Trophoblast cell (in vitro differentiated cells and primary cell): Measurements from ENCODE around the gene GNS. TPM values are rescaled to one million over a fixed set of nuclear protein-coding genes. Genes with fewer than 3 reads are reported as not detected.

Experiments used
- DNase-seq, 2 donors: peaks; one replicate each; pipeline ENCODE4 v3.0.0-alpha.2; 2016
- H2AFZ ChIP-seq: 2 replicates; pipeline ENCODE4 v1.6.1; 2013; ENCODE audit warnings: low read length, moderate library complexity, mild to moderate bottlenecking; ENCODE audit not compliant: insufficient read depth, poor library complexity
- H2AK5ac ChIP-seq: 2 replicates; pipeline ENCODE4 v1.6.1; 2013; ENCODE audit warnings: mild to moderate bottlenecking, low read length
- H2BK120ac ChIP-seq: 2 replicates; pipeline ENCODE4 v1.6.1; 2013; ENCODE audit warnings: low read length, mild to moderate bottlenecking, moderate library complexity; ENCODE audit not compliant: insufficient read depth, poor library complexity
- H2BK12ac ChIP-seq: 2 replicates; pipeline ENCODE4 v1.6.1; 2013; ENCODE audit warnings: mild to moderate bottlenecking, low read length, moderate library complexity
- H2BK5ac ChIP-seq: 2 replicates; pipeline ENCODE4 v1.6.1; 2013; ENCODE audit warnings: low read length, low read depth, moderate library complexity, mild to moderate bottlenecking; ENCODE audit not compliant: poor library complexity
- H3K14ac ChIP-seq: 2 replicates; pipeline ENCODE4 v1.6.1; 2013; ENCODE audit warnings: mild to moderate bottlenecking, low read length
- H3K18ac ChIP-seq: 2 replicates; pipeline ENCODE4 v1.6.1; 2013; ENCODE audit warnings: mild to moderate bottlenecking, low read length
- H3K23ac ChIP-seq: 2 replicates; pipeline ENCODE4 v1.6.1; 2013; ENCODE audit warnings: low read length
- H3K27ac ChIP-seq: 2 replicates; pipeline ENCODE4 v1.5.1; 2013; ENCODE audit warnings: low read depth, mild to moderate bottlenecking, inconsistent platforms, low read length, moderate library complexity
- H3K27me3 ChIP-seq: 2 replicates; pipeline ENCODE4 v1.6.1; 2013; ENCODE audit warnings: inconsistent platforms, mild to moderate bottlenecking, low read length, moderate library complexity; ENCODE audit not compliant: insufficient read depth
- H3K36me3 ChIP-seq, 2 experiments: 1 replicate in 1 of 2; 2 replicates in 1 of 2; pipeline ENCODE4 v1.6.1; 2013; ENCODE audit warnings: low read length in 2 of 2, mild to moderate bottlenecking in 2 of 2, moderate library complexity in 1 of 2; ENCODE audit not compliant: insufficient read depth in 2 of 2, control insufficient read depth in 1 of 2
- H3K4ac ChIP-seq: 2 replicates; pipeline ENCODE4 v1.6.1; 2013; ENCODE audit warnings: low read depth, mild to moderate bottlenecking, low read length, moderate library complexity
- H3K4me1 ChIP-seq, 2 experiments: 1 replicate in 1 of 2; 2 replicates in 1 of 2; pipeline ENCODE4 v1.6.1; 2013; ENCODE audit warnings: low read length in 2 of 2, mild to moderate bottlenecking in 2 of 2, moderate library complexity in 1 of 2; ENCODE audit not compliant: insufficient read depth in 2 of 2, control insufficient read depth in 1 of 2
- H3K4me2 ChIP-seq: 2 replicates; pipeline ENCODE4 v1.6.1; 2013; ENCODE audit warnings: inconsistent platforms, mild to moderate bottlenecking, low read length, moderate library complexity
- H3K4me3 ChIP-seq: 2 replicates; pipeline ENCODE4 v1.5.1; 2013; ENCODE audit warnings: mild to moderate bottlenecking, low read depth, low read length, inconsistent platforms
- H3K79me1 ChIP-seq: one replicate; pipeline ENCODE4 v1.6.1; 2013; ENCODE audit warnings: low read length
- H3K79me2 ChIP-seq: 2 replicates; pipeline ENCODE4 v1.6.1; 2013; ENCODE audit warnings: low read length, mild to moderate bottlenecking; ENCODE audit not compliant: control insufficient read depth, insufficient read depth, poor library complexity
- H3K9ac ChIP-seq: 2 replicates; pipeline ENCODE4 v1.6.1; 2013; ENCODE audit warnings: mild to moderate bottlenecking, low read length
- H3K9me3 ChIP-seq: 2 replicates; pipeline ENCODE4 v1.6.1; 2013; ENCODE audit warnings: low read depth, mild to moderate bottlenecking, control low read depth, inconsistent platforms, low read length; ENCODE audit not compliant: insufficient read depth
- H4K12ac ChIP-seq: 2 replicates; pipeline ENCODE4 v1.6.1; 2013; ENCODE audit warnings: low read depth, mild to moderate bottlenecking, low read length, moderate library complexity
- H4K8ac ChIP-seq: 2 replicates; pipeline ENCODE4 v1.6.1; 2013; ENCODE audit warnings: low read depth, mild to moderate bottlenecking, low read length, moderate library complexity
- H4K91ac ChIP-seq: one replicate; pipeline ENCODE4 v1.6.1; 2013; ENCODE audit warnings: low read depth, mild to moderate bottlenecking, low read length, moderate library complexity
- WGBS: extraction: QIAGEN DNeasy Blood & Tissue Kit; methylation state at CpG from one replicate; pipeline ENCODE4 v1.1.7; 2013; ENCODE audit warnings: missing lambda C conversion rate; ENCODE audit not compliant: insufficient read length, insufficient coverage; ENCODE audit errors: extremely low coverage; 5-methylcytosine and 5-hydroxymethylcytosine counted together
- polyA plus RNA-seq: library from polyadenylated mRNA; stranded (reverse); fragments of 200-250 nt; gene quantifications from 2 replicates; pipeline ENCODE4 v1.2.3, GENCODE V29; 2013

GNS gene
- 59.1 and 61.4 TPM in 2 replicates for polyA plus RNA-seq

GRCh38 chr12:64759035-64759894, at the start of gene GNS:
GNS (minus strand) TSS chr12:64759406; CDS start chr12:64759276, 130 bp downstream.
- Histone ChIP-seq H3K23ac (peak within 1 kb of the TSS; percentile 9), H3K9ac (peak within 1 kb of the TSS; percentile 81), H4K8ac (peak within 1 kb of the TSS; percentile 98), H2BK120ac (peak within 1 kb of the TSS; percentile 93), H4K12ac (peak within 1 kb of the TSS; percentile 93), H2AK5ac (peak within 1 kb of the TSS; percentile 65), H3K14ac (peak within 1 kb of the TSS; percentile 94), H3K79me1 (peaks cover 9% of the 10 kb centered on the region), H3K4me3 (peak within 1 kb of the TSS; percentile 90), H3K27me3 (no peaks in the 10 kb centered on the region), H2BK5ac (peak within 1 kb of the TSS; percentile 84), H3K79me2 (peaks cover 6% of the 10 kb centered on the region), H3K4ac (peak within 1 kb of the TSS; percentile 75), H4K91ac (peak within 1 kb of the TSS; percentile 95), H3K36me3 (peaks cover 0 to 2% of the 10 kb centered on the region in 2 experiments), H3K4me1 (peaks cover 5 to 6% of the 10 kb centered on the region in 2 experiments), H3K18ac (peak within 1 kb of the TSS; percentile 94), H2BK12ac (peak within 1 kb of the TSS; percentile 53), H3K27ac (peak within 1 kb of the TSS; percentile 68), H3K4me2 (peak within 1 kb of the TSS; percentile 84), H2AFZ (peak within 1 kb of the TSS; percentile 100), H3K9me3 (no peaks in the 10 kb centered on the region)
- no CpG with 5 or more reads among the region's 67 CpGs for WGBS
- peak; percentile 95 to 97 for DNase-seq

GRCh38 chr12:64808110-64808509, 48.9 kb upstream of the GNS start:
- no peaks in the 10 kb centered on the region for H3K36me3 ChIP-seq
- no peak overlapping the region for H2BK12ac ChIP-seq
- no peak overlapping the region for H4K12ac ChIP-seq
- H3K27me3 ChIP-seq = no peaks in the 10 kb centered on the region
- H2AFZ ChIP-seq = no peak overlapping the region
- H3K79me2 ChIP-seq = no peaks in the 10 kb centered on the region
- DNase-seq = no peak
- no peak overlapping the region for H2AK5ac ChIP-seq
- H3K4ac ChIP-seq = no peak overlapping the region
- H3K18ac ChIP-seq = no peak overlapping the region
- no peak overlapping the region for H3K4me3 ChIP-seq
- no peak overlapping the region for H3K4me2 ChIP-seq
- no CpG with 5 or more reads among the region's 5 CpGs for WGBS
- no peak overlapping the region for H4K8ac ChIP-seq
- H3K9me3 ChIP-seq = no peaks in the 10 kb centered on the region
- no peak overlapping the region for H3K14ac ChIP-seq
- H3K4me1 ChIP-seq = no peaks in the 10 kb centered on the region
- no peak overlapping the region for H4K91ac ChIP-seq
- no peak overlapping the region for H2BK120ac ChIP-seq
- H3K79me1 ChIP-seq = no peaks in the 10 kb centered on the region
- H3K23ac ChIP-seq = no peak overlapping the region
- H3K27ac ChIP-seq = no peak overlapping the region
- H2BK5ac ChIP-seq = no peak overlapping the region
- no peak overlapping the region for H3K9ac ChIP-seq

GRCh38 chr12:64806593-64807460, 47.6 kb upstream of the GNS start:
- WGBS = no CpG with 5 or more reads among the region's 7 CpGs
- no peak overlapping the region for H3K23ac ChIP-seq

GRCh38 chr12:64806173-64806572, 47.0 kb upstream of the GNS start:
- no peaks in the 10 kb centered on the region for H3K79me2 ChIP-seq
- H3K23ac ChIP-seq = no peak overlapping the region
- no peak overlapping the region for H3K4me2 ChIP-seq
- H3K36me3 ChIP-seq = no peaks in the 10 kb centered on the region
- H3K4me3 ChIP-seq = no peak overlapping the region
- H3K18ac ChIP-seq = no peak overlapping the region
- no peaks in the 10 kb centered on the region for H3K9me3 ChIP-seq
- no peak overlapping the region for H3K9ac ChIP-seq
- DNase-seq = no peak
- no peaks in the 10 kb centered on the region for H3K4me1 ChIP-seq
- no peak overlapping the region for H4K91ac ChIP-seq
- no peak overlapping the region for H2AK5ac ChIP-seq
- H4K12ac ChIP-seq = no peak overlapping the region
- no peak overlapping the region for H3K14ac ChIP-seq
- no peak overlapping the region for H2AFZ ChIP-seq
- WGBS = no CpG with 5 or more reads among the region's 2 CpGs
- H2BK5ac ChIP-seq = no peak overlapping the region
- H2BK120ac ChIP-seq = no peak overlapping the region
- no peak overlapping the region for H3K27ac ChIP-seq
- H3K27me3 ChIP-seq = no peaks in the 10 kb centered on the region
- no peaks in the 10 kb centered on the region for H3K79me1 ChIP-seq
- H3K4ac ChIP-seq = no peak overlapping the region
- H4K8ac ChIP-seq = no peak overlapping the region
- no peak overlapping the region for H2BK12ac ChIP-seq

More at GRCh38 chr12:64806593-64807460, 47.6 kb upstream of the GNS start:
- no peak overlapping the region for H4K12ac ChIP-seq
- H2AK5ac ChIP-seq = no peak overlapping the region
- DNase-seq = no peak
- no peak overlapping the region for H2BK120ac ChIP-seq
- no peak overlapping the region for H3K14ac ChIP-seq
- H3K9me3 ChIP-seq = no peaks in the 10 kb centered on the region
- H3K18ac ChIP-seq = no peak overlapping the region
- H2BK5ac ChIP-seq = no peak overlapping the region
- no peak overlapping the region for H2BK12ac ChIP-seq
- H3K27me3 ChIP-seq = no peaks in the 10 kb centered on the region
- no peaks in the 10 kb centered on the region for H3K36me3 ChIP-seq
- no peak overlapping the region for H2AFZ ChIP-seq
- no peak overlapping the region for H3K4ac ChIP-seq
- H3K9ac ChIP-seq = no peak overlapping the region
- H4K91ac ChIP-seq = no peak overlapping the region
- no peaks in the 10 kb centered on the region for H3K4me1 ChIP-seq
- no peak overlapping the region for H3K4me3 ChIP-seq
- no peak overlapping the region for H3K4me2 ChIP-seq
- no peak overlapping the region for H4K8ac ChIP-seq
- no peaks in the 10 kb centered on the region for H3K79me1 ChIP-seq
- no peak overlapping the region for H3K27ac ChIP-seq
- H3K79me2 ChIP-seq = no peaks in the 10 kb centered on the region
